Measurements from ENCODE around the gene INSYN1. TPM values are rescaled to one million over a fixed set of nuclear protein-coding genes. Genes with fewer than 3 reads are reported as not detected.

The INSYN1 gene
- total and polyA plus RNA-seq, 8 donors: 0.14 to 39.7 (median 7.5) TPM

- H3K27ac ChIP-seq: no peak overlapping the region
- 50 to 78% (median 67%) methylated on average over 4 of the region's 4 CpGs for WGBS, 5 donors
- H3K4me3 ChIP-seq: no peak overlapping the region
- intact Hi-C loops (cut with DNase I; ENCODE audit: low total_unique reads): no loop called here
- H3K4me1 ChIP-seq: peaks cover 0 to 40% (median 21%) of the 10 kb centered on the region in 4 donors
- no peaks in the 10 kb centered on the region for H3K36me3 ChIP-seq
- TF ChIP-seq CTCF (IDR thresholded peaks at IDR 0.05) (no peak), POLR2AphosphoS5 (IDR thresholded peaks at IDR 0.05) (no peak), EP300 (IDR thresholded peaks at IDR 0.05) (no peak), POLR2A (IDR thresholded peaks at IDR 0.05) (no peak)
- DNase-seq: no peak
- no peaks in the 10 kb centered on the region for H3K27me3 ChIP-seq
- H3K9me3 ChIP-seq: no peaks in the 10 kb centered on the region
These were observed 46.3 kb upstream of the INSYN1 start for GRCh38 chr15:73799466-73799865.

GRCh38 chr15:73797366-73798158 is 44.4 kb upstream of the INSYN1 start:
- no peak overlapping the region for H3K4me3 ChIP-seq
- DNase-seq: no peak

GRCh38 chr15:73796331-73796831 is 43.2 kb upstream of the INSYN1 start:
- 68 to 85% (median 80%) methylated on average over 11 of the region's 11 CpGs for WGBS, 5 donors
- intact Hi-C loops (cut with DNase I; ENCODE audit: low total_unique reads): no loop called here

More at GRCh38 chr15:73797366-73798158, 44.4 kb upstream of the INSYN1 start:
- Histone ChIP-seq H3K27ac (no peak overlapping the region), H3K36me3 (no peaks in the 10 kb centered on the region), H3K4me1 (peaks cover 0 to 24% (median 18%) of the 10 kb centered on the region in 4 donors), H3K27me3 (no peaks in the 10 kb centered on the region), H3K9me3 (no peaks in the 10 kb centered on the region)
- intact Hi-C loops (cut with DNase I; ENCODE audit: low total_unique reads): no loop called here
- WGBS, 5 donors: 75 to 80% (median 78%) methylated on average over 6 to 14 of the region's 14 CpGs
- TF ChIP-seq CTCF (IDR thresholded peaks at IDR 0.05) (no peak), POLR2AphosphoS5 (IDR thresholded peaks at IDR 0.05) (no peak), EP300 (IDR thresholded peaks at IDR 0.05) (no peak), POLR2A (IDR thresholded peaks at IDR 0.05) (no peak)

More at GRCh38 chr15:73796331-73796831, 43.2 kb upstream of the INSYN1 start:
- Histone ChIP-seq H3K9me3 (no peaks in the 10 kb centered on the region), H3K27ac (no peak overlapping the region), H3K36me3 (no peaks in the 10 kb centered on the region), H3K27me3 (no peaks in the 10 kb centered on the region), H3K4me3 (no peak overlapping the region), H3K4me1 (peaks cover 0 to 13% (median 7%) of the 10 kb centered on the region in 4 donors)
- DNase-seq: no peak
- TF ChIP-seq POLR2AphosphoS5 (IDR thresholded peaks at IDR 0.05) (no peak), POLR2A (IDR thresholded peaks at IDR 0.05) (no peak), CTCF (IDR thresholded peaks at IDR 0.05) (no peak), EP300 (IDR thresholded peaks at IDR 0.05) (no peak)

Measured in stomach (tissue), 9 donors.